ENCODE results near the gene TRPM3. TPM values are rescaled to one million over a fixed set of nuclear protein-coding genes. Genes with fewer than 3 reads are reported as not detected.

TRPM3 gene
- total and polyA plus RNA-seq, 2 of the 13 experiments (the other 11 are each of a cell fraction or from before 2014, with no cell fraction given), result not detected

GRCh38 chr9:70526902-70527301, 594.5 kb downstream of the TRPM3 start:
- Histone ChIP-seq H3K4me3 (replicated peaks in 1 of 3; ENCODE audit: insufficient read depth in 1 of 3, low read depth in 2 of 3, low read length in 3 of 3) (no peak overlapping the region), H3K9me3 (ENCODE audit: low read length) (peaks cover 5% of the 10 kb centered on the region; the same call in 1 of the 2 replicates), H2AFZ (ENCODE audit: low read length) (no peak overlapping the region), H4K20me1 (ENCODE audit: insufficient read depth, low read length) (no peaks in the 10 kb centered on the region), H3K79me2 (ENCODE audit: insufficient read depth, low read length) (no peaks in the 10 kb centered on the region), H3K36me3 (replicated peaks in 1 of 2; ENCODE audit: control insufficient read depth in 1 of 2, insufficient read depth in 2 of 2, low read length in 2 of 2) (no peaks in the 10 kb centered on the region), H3K27me3 (ENCODE audit: control insufficient read depth in 1 of 2, insufficient read depth in 2 of 2, low read length in 2 of 2) (no peaks in the 10 kb centered on the region), H3K9ac (ENCODE audit: insufficient read depth, low read depth, low read length) (no peak overlapping the region), H3K4me2 (ENCODE audit: low read depth, low read length) (no peak overlapping the region), H3K4me1 (ENCODE audit: insufficient read depth, low read length) (no peaks in the 10 kb centered on the region), H3K27ac (ENCODE audit: extremely low read length, insufficient read depth, low read length) (no peak overlapping the region)
- CTCF ChIA-PET (ENCODE audit: low intra/inter-chr PET ratio, low total read pairs), result no interaction called here
- no peak for FAIRE-seq
- intact Hi-C loops (cut with micrococcal nuclease; ENCODE audit: unreplicated experiment), result no loop called here
- POLR2A ChIA-PET, result no interaction called here
- no TSS peak for BruUV-seq (replicated peaks)
- DNase-seq (ENCODE audit: low spot score), result no peak
- WGBS (ENCODE audit: low lambda C conversion rate), result 71% methylated on average over 2 of the region's 2 CpGs
- TF ChIP-seq ZNF44 (CRISPR knock-in tag; IDR thresholded peaks at IDR 0.05) (no peak), TAF1 (CRISPR knock-in tag; IDR thresholded peaks at IDR 0.05) (no peak), ZNF530 (CRISPR knock-in tag; IDR thresholded peaks at IDR 0.05; ENCODE audit: low read depth) (no peak), HNRNPH1 (optimal IDR thresholded peaks at IDR 0.05; ENCODE audit: low read depth, low read length) (no peak), ZNF441 (CRISPR knock-in tag; IDR thresholded peaks at IDR 0.05; ENCODE audit: borderline replicate concordance) (no peak), TP53 (CRISPR knock-in tag; conservative IDR thresholded peaks at IDR 0.05) (no peak), ZBTB1 (CRISPR knock-in tag; IDR thresholded peaks at IDR 0.05; ENCODE audit: borderline replicate concordance) (no peak), ZNF562 (CRISPR knock-in tag; IDR thresholded peaks at IDR 0.05; ENCODE audit: borderline replicate concordance) (no peak), EHMT2 (IDR thresholded peaks at IDR 0.05; ENCODE audit: borderline replicate concordance, low read depth, low read length) (no peak), ZFP91 (CRISPR knock-in tag; IDR thresholded peaks at IDR 0.05; ENCODE audit: borderline replicate concordance) (no peak)
- TF ChIP-seq, protein P1, sequence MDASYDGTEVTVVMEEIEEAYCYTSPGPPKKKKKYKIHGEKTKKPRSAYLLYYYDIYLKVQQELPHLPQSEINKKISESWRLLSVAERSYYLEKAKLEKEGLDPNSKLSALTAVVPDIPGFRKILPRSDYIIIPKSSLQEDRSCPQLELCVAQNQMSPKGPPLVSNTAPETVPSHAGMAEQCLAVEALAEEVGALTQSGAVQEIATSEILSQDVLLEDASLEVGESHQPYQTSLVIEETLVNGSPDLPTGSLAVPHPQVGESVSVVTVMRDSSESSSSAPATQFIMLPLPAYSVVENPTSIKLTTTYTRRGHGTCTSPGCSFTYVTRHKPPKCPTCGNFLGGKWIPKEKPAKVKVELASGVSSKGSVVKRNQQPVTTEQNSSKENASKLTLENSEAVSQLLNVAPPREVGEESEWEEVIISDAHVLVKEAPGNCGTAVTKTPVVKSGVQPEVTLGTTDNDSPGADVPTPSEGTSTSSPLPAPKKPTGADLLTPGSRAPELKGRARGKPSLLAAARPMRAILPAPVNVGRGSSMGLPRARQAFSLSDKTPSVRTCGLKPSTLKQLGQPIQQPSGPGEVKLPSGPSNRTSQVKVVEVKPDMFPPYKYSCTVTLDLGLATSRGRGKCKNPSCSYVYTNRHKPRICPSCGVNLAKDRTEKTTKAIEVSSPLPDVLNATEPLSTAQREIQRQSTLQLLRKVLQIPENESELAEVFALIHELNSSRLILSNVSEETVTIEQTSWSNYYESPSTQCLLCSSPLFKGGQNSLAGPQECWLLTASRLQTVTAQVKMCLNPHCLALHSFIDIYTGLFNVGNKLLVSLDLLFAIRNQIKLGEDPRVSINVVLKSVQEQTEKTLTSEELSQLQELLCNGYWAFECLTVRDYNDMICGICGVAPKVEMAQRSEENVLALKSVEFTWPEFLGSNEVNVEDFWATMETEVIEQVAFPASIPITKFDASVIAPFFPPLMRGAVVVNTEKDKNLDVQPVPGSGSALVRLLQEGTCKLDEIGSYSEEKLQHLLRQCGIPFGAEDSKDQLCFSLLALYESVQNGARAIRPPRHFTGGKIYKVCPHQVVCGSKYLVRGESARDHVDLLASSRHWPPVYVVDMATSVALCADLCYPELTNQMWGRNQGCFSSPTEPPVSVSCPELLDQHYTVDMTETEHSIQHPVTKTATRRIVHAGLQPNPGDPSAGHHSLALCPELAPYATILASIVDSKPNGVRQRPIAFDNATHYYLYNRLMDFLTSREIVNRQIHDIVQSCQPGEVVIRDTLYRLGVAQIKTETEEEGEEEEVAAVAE (CRISPR knock-in tag; IDR thresholded peaks at IDR 0.05; ENCODE audit: borderline replicate concordance), result no peak
- in situ Hi-C loops (cut with HindIII; ENCODE audit: extremely low pct_ligation_motif_present, low pct_unique_long_range_greater_than_20kb), result no loop called here
- ATAC-seq, result no peak

Measured in HepG2 (cell line).